Osteocyte (in vitro differentiated cells): ENCODE data around the gene PUM1. TPM values are rescaled to one million over a fixed set of nuclear protein-coding genes. Genes with fewer than 3 reads are reported as not detected.

Experiments
- DNase-seq: peaks from one replicate; pipeline ENCODE4 v3.0.0; 2021; ENCODE audit warnings: mixed read lengths; ENCODE audit not compliant: unreplicated experiment; ENCODE audit errors: extremely low spot score
- H3K27ac Mint-ChIP-seq: one replicate; pipeline ENCODE4 v1.8.0; 2021; ENCODE audit warnings: mild to moderate bottlenecking, mixed read lengths; ENCODE audit not compliant: unreplicated experiment
- H3K27me3 Mint-ChIP-seq: one replicate; pipeline ENCODE4 v1.8.0; 2021; ENCODE audit warnings: mixed read lengths; ENCODE audit not compliant: unreplicated experiment
- H3K36me3 Mint-ChIP-seq: one replicate; pipeline ENCODE4 v1.8.0; 2021; ENCODE audit warnings: mixed read lengths; ENCODE audit not compliant: unreplicated experiment
- H3K4me1 Mint-ChIP-seq: one replicate; pipeline ENCODE4 v1.8.0; 2021; ENCODE audit warnings: mixed read lengths; ENCODE audit not compliant: unreplicated experiment
- H3K4me3 Mint-ChIP-seq: one replicate; pipeline ENCODE4 v1.8.0; 2021; ENCODE audit warnings: mild to moderate bottlenecking, moderate library complexity, mixed read lengths; ENCODE audit not compliant: unreplicated experiment
- H3K9me3 Mint-ChIP-seq: one replicate; pipeline ENCODE4 v1.8.0; 2021; ENCODE audit warnings: mixed read lengths; ENCODE audit not compliant: unreplicated experiment
- total RNA-seq: library from RNA; stranded (reverse); gene quantifications from 2 replicates; pipeline ENCODE4 v1.2.1, GENCODE V29; 2021
- TF ChIP-seq, protein P1 (sequence below): fragments of 200-600 bp; sonication (generic); IDR thresholded peaks from 2 replicates; pipeline ENCODE4 v1.5.0; 2021; ENCODE audit warnings: antibody characterized with exemption, mild to moderate bottlenecking, moderate library complexity

PUM1 gene
- total RNA-seq, 1 donor from 2014 or later: 145 TPM

- no peak overlapping the region for H3K4me3 Mint-ChIP-seq
- TF ChIP-seq, protein P1, sequence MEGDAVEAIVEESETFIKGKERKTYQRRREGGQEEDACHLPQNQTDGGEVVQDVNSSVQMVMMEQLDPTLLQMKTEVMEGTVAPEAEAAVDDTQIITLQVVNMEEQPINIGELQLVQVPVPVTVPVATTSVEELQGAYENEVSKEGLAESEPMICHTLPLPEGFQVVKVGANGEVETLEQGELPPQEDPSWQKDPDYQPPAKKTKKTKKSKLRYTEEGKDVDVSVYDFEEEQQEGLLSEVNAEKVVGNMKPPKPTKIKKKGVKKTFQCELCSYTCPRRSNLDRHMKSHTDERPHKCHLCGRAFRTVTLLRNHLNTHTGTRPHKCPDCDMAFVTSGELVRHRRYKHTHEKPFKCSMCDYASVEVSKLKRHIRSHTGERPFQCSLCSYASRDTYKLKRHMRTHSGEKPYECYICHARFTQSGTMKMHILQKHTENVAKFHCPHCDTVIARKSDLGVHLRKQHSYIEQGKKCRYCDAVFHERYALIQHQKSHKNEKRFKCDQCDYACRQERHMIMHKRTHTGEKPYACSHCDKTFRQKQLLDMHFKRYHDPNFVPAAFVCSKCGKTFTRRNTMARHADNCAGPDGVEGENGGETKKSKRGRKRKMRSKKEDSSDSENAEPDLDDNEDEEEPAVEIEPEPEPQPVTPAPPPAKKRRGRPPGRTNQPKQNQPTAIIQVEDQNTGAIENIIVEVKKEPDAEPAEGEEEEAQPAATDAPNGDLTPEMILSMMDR: no peak
- H3K4me1 Mint-ChIP-seq: peaks cover 42% of the 10 kb centered on the region
- no peak overlapping the region for H3K27ac Mint-ChIP-seq
- no peaks in the 10 kb centered on the region for H3K36me3 Mint-ChIP-seq
- no peaks in the 10 kb centered on the region for H3K9me3 Mint-ChIP-seq
- no peaks in the 10 kb centered on the region for H3K27me3 Mint-ChIP-seq
- no peak for DNase-seq
These were observed 162.8 kb downstream of the PUM1 start for GRCh38 chr1:30902593-30903290.

- Mint-ChIP-seq H3K4me3 (no peak overlapping the region), H3K4me1 (peaks cover 36% of the 10 kb centered on the region), H3K27me3 (no peaks in the 10 kb centered on the region), H3K9me3 (no peaks in the 10 kb centered on the region), H3K36me3 (no peaks in the 10 kb centered on the region), H3K27ac (no peak overlapping the region)
- TF ChIP-seq, protein P1: no peak
- no peak for DNase-seq
These were observed 163.5 kb downstream of the PUM1 start for GRCh38 chr1:30901798-30902581.

- Mint-ChIP-seq H3K36me3 (no peaks in the 10 kb centered on the region), H3K27me3 (no peaks in the 10 kb centered on the region), H3K9me3 (no peaks in the 10 kb centered on the region), H3K4me3 (no peak overlapping the region), H3K4me1 (peaks cover 33% of the 10 kb centered on the region), H3K27ac (no peak overlapping the region)
- DNase-seq: no peak
- TF ChIP-seq, protein P1: no peak
These were observed 164.5 kb downstream of the PUM1 start for GRCh38 chr1:30900931-30901560.

DNA sequence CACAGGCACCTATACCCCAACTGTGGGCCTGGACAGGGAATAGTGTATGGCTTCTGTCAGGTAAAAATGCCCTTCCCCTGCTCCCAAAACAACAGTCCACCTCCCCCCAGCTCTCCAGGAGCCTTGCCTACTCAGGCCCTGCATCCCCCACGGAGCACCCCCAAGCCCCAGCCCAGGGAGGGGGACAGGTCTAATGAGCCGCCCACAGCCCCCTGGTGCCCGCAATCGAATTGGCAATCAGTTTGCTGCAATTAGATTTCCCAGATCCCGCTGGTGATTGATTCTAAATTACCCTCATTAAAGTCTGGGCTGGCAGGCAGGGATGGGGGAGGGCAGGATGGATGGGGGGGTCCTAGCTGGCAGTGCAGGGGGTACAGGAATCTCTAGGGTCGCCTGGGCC lies 165.0 kb downstream of the PUM1 start:
- TF ChIP-seq, protein P1: no peak
- Mint-ChIP-seq H3K27ac (no peak overlapping the region), H3K4me1 (peaks cover 31% of the 10 kb centered on the region), H3K9me3 (no peaks in the 10 kb centered on the region), H3K36me3 (no peaks in the 10 kb centered on the region), H3K27me3 (no peaks in the 10 kb centered on the region), H3K4me3 (no peak overlapping the region)
- no peak for DNase-seq
